HL-60 (cell line): Measurements from ENCODE around the gene FCMR.

Source experiments
- DNase-seq, 2 experiments: peaks; one replicate each; pipeline ENCODE4 v3.0.0-alpha.2; 2010 to 2020; ENCODE audit warnings: low read depth in 1 of 2, low spot score in 1 of 2
- H3K27ac ChIP-seq: fragments of 250-450 bp; sonication (Bioruptor Pico); replicated peaks from 2 replicates; pipeline ENCODE4 v1.5.1; 2020; ENCODE audit warnings: mild to moderate bottlenecking, moderate library complexity
- H3K27me3 ChIP-seq: fragments of 250-450 bp; sonication (Bioruptor Pico); 2 replicates; pipeline ENCODE4 v1.5.1; 2021; ENCODE audit warnings: mild to moderate bottlenecking, moderate library complexity; ENCODE audit not compliant: insufficient read depth, poor library complexity, severe bottlenecking
- H3K4me3 ChIP-seq: replicated peaks from 2 replicates; pipeline ENCODE4 v1.5.1; 2011; ENCODE audit warnings: mild to moderate bottlenecking, control low read depth, low read length; ENCODE audit not compliant: insufficient read depth
- GABPA ChIP-seq: IDR thresholded peaks from 2 replicates; pipeline ENCODE4 v1.6.1; 2012; ENCODE audit warnings: low read depth
- POLR2AphosphoS5 ChIP-seq: IDR thresholded peaks from 2 replicates; pipeline ENCODE4 v1.6.1; 2012; ENCODE audit warnings: low read depth
- SPI1 ChIP-seq: IDR thresholded peaks from 2 replicates; pipeline ENCODE4 v1.6.1; 2012; ENCODE audit warnings: low read depth, mild to moderate bottlenecking, borderline replicate concordance
- TF ChIP-seq, protein P1 (sequence below): IDR thresholded peaks from 2 replicates; pipeline ENCODE4 v1.6.1; 2012; ENCODE audit warnings: low read depth; ENCODE audit not compliant: insufficient replicate concordance
- TF ChIP-seq, protein P2 (sequence below): IDR thresholded peaks from one replicate; pipeline ENCODE4 v1.5.1; 2011; ENCODE audit warnings: low read length, control low read depth, inconsistent platforms; ENCODE audit not compliant: insufficient read depth

Gene FCMR

DNA sequence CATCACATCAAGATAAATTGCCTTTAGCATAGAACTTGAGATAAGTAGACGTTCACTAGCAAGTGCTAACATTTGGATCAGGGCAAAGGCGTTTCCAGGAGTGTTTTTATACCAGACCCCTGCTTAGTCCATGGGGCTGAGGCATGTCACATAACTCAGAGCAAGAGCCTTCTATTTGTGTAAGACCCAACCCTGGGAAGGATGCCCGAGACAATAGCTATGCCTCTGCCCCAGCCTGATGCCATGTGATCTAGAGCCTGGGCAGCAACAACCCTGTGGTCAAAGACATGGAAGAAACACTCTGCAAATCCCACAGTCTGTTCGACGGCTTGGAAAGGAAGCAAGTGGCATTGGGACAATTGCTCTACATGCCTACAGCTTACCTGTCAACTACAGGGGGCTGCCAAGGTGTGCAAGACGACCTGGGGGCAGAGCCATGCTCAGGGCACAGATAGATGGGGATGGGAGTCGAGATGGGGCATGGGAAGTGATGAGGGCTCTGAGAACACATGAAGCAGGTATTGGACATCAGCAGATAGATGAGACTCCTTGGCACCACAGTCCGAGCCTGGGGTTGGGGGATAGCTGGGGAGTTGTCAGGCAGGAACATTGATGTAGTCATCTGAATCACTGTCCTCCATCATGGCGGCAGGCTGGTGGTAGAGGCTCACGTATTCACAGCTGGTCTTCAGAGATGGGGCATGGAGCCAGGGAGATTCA, 17.2 kb downstream of the FCMR start:
- no peak overlapping the region for H3K27ac ChIP-seq

DNA sequence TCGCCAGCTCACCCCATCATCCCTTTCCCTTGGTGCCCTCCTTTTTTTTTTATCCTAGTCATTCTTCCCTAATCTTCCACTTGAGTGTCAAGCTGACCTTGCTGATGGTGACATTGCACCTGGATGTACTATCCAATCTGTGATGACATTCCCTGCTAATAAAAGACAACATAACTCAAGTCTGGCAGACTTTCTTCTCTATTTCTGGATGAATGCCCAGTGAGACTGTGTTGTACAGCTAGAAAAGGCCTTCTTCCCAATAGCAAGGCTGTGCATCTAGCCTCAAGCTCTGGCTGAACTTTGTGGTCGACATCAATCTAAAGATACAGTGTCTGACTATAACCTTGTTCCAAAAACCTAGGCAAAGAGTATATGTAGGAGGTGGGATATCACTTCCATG, 18.1 kb downstream of the FCMR start:
- Histone ChIP-seq H3K27me3 (peaks cover 12% of the 10 kb centered on the region), H3K27ac (no peak overlapping the region), H3K4me3 (no peak overlapping the region)
- DNase-seq: no peak
- TF ChIP-seq, protein P1, sequence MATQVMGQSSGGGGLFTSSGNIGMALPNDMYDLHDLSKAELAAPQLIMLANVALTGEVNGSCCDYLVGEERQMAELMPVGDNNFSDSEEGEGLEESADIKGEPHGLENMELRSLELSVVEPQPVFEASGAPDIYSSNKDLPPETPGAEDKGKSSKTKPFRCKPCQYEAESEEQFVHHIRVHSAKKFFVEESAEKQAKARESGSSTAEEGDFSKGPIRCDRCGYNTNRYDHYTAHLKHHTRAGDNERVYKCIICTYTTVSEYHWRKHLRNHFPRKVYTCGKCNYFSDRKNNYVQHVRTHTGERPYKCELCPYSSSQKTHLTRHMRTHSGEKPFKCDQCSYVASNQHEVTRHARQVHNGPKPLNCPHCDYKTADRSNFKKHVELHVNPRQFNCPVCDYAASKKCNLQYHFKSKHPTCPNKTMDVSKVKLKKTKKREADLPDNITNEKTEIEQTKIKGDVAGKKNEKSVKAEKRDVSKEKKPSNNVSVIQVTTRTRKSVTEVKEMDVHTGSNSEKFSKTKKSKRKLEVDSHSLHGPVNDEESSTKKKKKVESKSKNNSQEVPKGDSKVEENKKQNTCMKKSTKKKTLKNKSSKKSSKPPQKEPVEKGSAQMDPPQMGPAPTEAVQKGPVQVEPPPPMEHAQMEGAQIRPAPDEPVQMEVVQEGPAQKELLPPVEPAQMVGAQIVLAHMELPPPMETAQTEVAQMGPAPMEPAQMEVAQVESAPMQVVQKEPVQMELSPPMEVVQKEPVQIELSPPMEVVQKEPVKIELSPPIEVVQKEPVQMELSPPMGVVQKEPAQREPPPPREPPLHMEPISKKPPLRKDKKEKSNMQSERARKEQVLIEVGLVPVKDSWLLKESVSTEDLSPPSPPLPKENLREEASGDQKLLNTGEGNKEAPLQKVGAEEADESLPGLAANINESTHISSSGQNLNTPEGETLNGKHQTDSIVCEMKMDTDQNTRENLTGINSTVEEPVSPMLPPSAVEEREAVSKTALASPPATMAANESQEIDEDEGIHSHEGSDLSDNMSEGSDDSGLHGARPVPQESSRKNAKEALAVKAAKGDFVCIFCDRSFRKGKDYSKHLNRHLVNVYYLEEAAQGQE: no peak
- TF ChIP-seq GABPA (no peak), POLR2AphosphoS5 (no peak), SPI1 (no peak)
- TF ChIP-seq, protein P2, sequence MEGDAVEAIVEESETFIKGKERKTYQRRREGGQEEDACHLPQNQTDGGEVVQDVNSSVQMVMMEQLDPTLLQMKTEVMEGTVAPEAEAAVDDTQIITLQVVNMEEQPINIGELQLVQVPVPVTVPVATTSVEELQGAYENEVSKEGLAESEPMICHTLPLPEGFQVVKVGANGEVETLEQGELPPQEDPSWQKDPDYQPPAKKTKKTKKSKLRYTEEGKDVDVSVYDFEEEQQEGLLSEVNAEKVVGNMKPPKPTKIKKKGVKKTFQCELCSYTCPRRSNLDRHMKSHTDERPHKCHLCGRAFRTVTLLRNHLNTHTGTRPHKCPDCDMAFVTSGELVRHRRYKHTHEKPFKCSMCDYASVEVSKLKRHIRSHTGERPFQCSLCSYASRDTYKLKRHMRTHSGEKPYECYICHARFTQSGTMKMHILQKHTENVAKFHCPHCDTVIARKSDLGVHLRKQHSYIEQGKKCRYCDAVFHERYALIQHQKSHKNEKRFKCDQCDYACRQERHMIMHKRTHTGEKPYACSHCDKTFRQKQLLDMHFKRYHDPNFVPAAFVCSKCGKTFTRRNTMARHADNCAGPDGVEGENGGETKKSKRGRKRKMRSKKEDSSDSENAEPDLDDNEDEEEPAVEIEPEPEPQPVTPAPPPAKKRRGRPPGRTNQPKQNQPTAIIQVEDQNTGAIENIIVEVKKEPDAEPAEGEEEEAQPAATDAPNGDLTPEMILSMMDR: no peak

More for the DNA sequence above, 17.2 kb downstream of the FCMR start:
- H3K27me3 ChIP-seq: peaks cover 19% of the 10 kb centered on the region
- no peak for DNase-seq
- TF ChIP-seq SPI1 (no peak), GABPA (no peak), POLR2AphosphoS5 (no peak)
- TF ChIP-seq, protein P1: no peak
- TF ChIP-seq, protein P2: no peak
- no peak overlapping the region for H3K4me3 ChIP-seq

DNA sequence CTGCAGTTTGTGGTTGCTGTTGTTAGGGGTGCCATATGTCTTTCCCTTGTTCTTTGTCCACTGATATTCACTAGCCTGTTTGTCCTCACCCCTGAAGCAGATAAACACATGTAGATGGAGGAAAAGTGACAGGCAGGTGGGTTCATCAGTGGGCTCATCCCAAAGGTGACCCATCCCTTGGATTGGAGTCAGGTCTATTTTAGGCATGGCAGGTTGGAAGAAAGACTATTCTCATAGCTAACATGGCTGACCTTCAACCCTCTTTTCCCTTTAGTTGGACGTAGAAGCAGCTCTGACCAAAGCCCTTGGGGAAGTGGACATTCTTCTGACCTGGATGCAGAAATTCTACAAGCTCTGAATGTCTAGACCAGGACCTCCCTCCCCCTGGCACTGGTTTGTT, 19.0 kb downstream of the FCMR start:
- no peak for DNase-seq
- H3K4me3 ChIP-seq: no peak overlapping the region
- peaks cover 3% of the 10 kb centered on the region for H3K27me3 ChIP-seq
- TF ChIP-seq POLR2AphosphoS5 (no peak), GABPA (no peak), SPI1 (no peak)
- TF ChIP-seq, protein P2: no peak
- TF ChIP-seq, protein P1: no peak
- no peak overlapping the region for H3K27ac ChIP-seq
